GM19025 (cell line): ENCODE measurements around the gene ALG14.

Source experiments
- ATAC-seq: cut with Tn5 transposase; IDR thresholded peaks from one replicate; pipeline ENCODE4 v1.9.1; 2021; ENCODE audit warnings: mild to moderate bottlenecking, low read depth, moderate library complexity; ENCODE audit not compliant: unreplicated experiment

Gene ALG14

DNA sequence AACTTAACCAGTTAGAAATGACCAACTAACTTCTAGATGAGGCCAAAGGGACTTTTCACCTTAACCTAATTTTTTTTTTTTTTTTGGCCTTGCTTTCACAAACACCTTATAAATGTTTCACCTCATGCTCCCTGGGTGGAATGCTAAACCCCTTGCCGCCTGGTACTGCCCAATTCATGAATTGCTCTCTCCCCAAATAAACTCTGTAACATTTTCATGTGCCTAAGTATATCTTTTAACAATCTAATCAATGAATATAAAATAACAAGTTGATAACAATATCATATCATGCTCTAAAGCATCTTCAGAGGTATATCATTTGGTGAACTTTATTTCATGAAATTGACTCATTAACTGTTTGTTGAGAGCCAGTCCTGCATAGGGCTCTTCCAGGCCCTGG, 134.9 kb downstream of the ALG14 start:
- ATAC-seq: no peak

- ATAC-seq: no peak
Measured at GRCh38 chr1:94936861-94937620, 135.7 kb downstream of the ALG14 start.

GRCh38 chr1:94935476-94935875, 137.3 kb downstream of the ALG14 start:
- ATAC-seq: no peak

DNA sequence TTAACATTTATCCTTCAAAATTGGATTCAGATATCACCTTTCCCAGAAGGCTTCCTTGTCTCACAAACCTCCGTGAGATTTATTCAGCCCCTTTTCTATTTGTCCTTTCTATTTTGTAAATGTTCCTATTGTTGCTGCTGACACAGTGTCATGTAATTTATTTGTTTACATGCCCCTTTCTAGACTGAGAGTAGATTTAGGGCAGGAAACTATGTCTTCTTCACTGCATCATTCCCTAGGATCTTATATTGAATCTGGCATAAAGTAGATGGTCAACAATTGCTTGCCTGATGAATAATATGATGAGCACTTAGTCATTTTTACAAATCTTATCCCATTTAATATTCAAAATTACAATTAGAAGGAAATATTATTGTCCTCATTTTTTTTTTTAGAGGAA, 137.7 kb downstream of the ALG14 start:
- no peak for ATAC-seq

DNA sequence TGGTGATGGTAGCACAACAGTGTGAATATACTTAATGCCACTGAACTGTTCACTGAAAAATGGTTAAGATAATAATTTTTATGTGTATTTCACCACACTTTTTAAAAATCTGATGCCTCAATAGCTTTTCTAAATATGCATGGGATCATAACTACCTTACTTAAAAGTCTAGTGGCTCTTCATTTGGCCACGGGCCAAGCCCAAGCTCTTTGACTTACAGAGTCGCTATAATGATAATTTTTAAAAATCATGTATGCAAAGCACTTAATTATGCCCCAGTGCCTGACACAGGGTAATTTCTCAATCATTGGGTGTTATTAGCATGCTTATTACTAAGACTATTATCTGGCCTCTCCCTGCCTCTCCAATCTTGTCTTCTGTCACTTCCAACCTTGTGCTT, 138.2 kb downstream of the ALG14 start:
- ATAC-seq: no peak

GRCh38 chr1:94931254-94931841, 141.4 kb downstream of the ALG14 start:
- ATAC-seq: no peak

DNA sequence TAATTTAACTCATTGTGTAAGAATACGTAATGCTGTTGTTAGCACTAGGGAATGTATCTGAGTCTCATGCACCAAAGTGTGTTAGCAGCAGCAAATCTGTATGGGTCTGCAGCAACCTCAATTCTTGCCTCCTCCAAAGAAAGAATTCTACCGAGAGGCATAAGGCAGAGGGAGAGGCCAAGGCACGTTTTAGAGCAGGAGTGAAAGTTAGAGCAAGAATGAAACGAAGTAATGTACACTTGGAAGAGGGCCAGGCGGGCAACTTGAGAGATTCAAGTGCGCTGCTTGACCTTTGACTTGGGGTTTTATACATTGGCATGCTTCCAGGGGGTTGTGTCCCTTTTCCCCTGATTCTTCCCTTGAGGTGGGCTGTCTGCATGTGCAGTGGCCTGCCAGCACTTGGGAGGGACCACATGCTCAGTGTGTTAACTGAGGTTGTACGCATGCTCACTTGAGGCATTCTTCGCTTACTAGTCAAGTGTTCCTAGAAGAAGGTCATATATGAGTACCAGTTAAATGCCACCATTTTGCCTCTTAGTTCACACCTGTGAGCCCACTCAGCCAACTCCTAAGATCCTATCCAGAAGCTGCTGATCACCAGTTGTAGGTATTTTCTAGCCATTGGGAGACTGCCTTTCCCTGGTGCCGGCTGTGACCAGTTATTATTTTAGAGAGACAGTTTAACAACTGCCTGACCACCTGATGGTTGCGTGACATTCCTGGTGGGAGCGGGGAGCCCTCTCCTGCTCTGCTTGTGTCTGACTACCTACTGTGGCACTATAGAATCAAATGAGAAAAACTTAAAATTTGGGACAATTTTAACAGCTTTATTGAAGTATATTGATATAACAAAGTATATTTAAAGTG, 143.2 kb downstream of the ALG14 start:
- no peak for ATAC-seq

DNA sequence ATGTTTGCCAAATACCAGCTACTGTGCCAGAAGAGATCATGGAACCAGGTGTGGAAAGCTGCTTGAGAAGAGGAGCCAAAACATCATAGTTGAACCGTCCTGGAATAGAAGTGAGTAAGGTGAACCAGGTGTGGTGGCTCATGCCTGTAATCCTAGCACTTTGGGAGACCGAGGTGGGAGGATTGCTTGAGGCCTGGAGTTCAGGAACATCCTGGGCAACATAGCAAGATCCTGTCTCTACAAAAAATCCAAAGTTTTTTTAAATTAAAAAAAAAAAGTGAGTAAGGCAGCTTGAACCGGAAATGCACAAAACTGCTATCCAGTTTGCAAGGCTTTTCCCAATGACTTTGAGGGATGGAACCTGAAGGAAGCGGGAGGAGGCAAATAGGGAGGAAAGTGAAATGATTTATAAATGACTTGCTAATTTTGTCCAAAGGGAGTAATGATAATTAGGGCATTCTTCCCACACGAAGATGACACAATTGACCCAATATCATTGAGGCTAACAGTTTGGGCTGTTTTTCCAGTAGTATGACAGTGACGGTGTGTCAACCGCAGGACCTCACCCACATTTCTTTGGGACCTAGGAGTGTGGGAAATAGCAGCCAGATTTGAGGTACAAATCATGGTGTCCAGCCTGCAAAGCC, 144.3 kb downstream of the ALG14 start:
- no peak for ATAC-seq

- ATAC-seq: peak; percentile 19
Measured at GRCh38 chr1:94927405-94928175, 145.2 kb downstream of the ALG14 start.

- peak; percentile 84 for ATAC-seq
Measured at GRCh38 chr1:94926915-94927404, 145.8 kb downstream of the ALG14 start, which contains the start of gene CNN3. TSS of gene CNN3 (minus strand) at chr1:94927110. CDS start at chr1:94926894, 216 bp downstream.

- ATAC-seq: peak; percentile 16
Measured at GRCh38 chr1:94926126-94926914, 146.4 kb downstream of the ALG14 start.

DNA sequence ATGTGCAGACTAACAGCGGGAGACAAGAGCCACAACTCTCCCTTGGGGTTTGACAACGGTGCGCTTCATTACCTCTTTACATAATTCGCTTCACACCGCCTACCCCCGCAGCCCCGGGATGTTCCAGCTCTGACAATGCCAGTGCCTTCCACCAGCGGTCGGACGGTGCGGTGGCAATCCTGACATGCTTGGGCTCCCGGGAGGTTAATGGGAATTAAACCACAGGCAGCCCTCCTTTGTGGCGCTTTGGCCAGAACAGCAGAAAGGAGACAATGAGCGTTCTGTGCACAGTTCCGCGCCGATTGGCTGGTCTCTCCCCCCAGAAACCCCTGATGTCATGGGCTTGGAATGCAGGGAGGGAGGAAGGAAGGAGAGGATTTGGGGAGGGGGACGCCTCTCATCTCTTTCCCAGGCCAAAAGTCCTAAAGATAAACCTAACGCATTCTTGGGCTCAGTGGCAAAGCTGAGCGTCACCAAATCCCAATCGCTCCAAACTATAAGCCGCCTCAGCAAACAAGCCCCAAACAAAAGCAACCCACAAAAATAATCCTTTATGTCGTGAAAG, 147.1 kb downstream of the ALG14 start:
- ATAC-seq: no peak

DNA sequence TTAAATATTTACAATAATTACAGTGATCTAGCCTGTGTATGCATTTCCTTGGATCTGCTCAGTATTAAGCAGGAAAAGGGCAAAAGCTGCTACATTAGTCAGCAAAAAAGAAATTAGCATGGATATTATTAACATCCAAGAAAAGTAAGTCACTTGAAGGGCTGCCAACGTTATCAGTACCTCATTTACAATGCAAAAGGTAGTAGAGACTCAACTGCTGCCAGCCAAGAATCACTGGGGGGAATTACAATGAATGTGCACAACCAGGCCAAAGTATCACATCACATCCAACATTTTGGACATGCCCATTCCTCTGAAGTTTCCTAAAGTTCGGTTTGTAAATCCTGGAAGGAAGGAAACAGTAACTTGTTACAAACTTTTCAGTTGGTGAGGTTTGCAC, 147.7 kb downstream of the ALG14 start:
- no peak for ATAC-seq
